Stimulated activated CD8-positive, alpha-beta memory T cell treated with anti-CD3 and anti-CD28 coated beads, Interleukin-15, amount 100 ng/mL, for 48 hours (primary cell): Measurements from ENCODE around the gene ABHD18.

Experiments
- DNase-seq, 2 donors: peaks; one replicate each; pipeline ENCODE4 v3.0.0-alpha.2; 2020; ENCODE audit warnings: low read depth in 2 of 2

Gene ABHD18

GRCh38 chr4:128068918-128069317 is 103.7 kb downstream of the ABHD18 start:
- DNase-seq, result no peak

GRCh38 chr4:128076464-128076863 is 111.3 kb downstream of the ABHD18 start:
- DNase-seq, result no peak
